Measurements from ENCODE around the gene CEACAM19.
A peak's percentile ranks its signal among the peaks of the same experiment; 100 is the strongest.

Gene CEACAM19

DNA sequence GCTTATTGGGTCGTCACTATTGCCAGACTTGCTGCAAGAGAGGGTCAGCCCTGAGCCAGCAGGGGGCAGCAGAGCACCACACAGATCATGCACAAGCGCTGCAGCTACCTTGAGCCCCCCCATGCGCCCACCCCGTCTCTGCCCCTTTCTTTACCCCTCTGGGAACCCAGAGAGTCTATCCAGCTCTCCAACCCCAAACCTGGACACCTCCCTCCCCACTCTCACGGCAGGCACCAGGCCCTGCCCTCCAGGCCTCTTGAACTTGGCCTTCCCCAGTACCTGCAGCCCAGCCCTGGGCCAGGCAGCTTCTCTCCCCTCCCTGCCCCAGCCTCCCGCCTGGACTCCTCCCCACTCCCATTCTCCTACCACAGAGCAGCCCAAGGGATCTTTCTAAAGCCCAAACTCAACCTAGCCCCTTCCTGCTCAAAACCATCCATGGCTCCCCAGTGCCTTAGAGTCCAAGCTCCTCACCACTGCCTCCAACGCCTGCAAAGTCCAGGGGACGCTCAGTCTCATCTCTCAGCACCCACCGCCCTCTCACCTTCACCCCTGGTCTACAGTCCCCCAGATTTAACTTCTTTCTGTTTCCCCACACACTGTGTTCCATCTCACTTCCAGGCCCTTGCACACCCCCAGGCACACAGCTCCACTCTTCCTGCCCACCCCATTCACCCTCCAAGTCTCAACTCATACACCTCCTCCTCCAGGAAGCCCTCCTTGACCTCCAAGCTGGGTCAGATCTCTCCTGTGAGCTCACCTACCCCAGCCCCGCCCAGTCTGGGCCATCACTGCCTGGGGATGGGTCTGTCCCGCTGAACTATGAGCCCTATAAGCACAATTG lies 18.2 kb downstream of the CEACAM19 start:
- peaks cover 73% of the 10 kb centered on the region for H3K4me1 Mint-ChIP-seq (ENCODE audit: low read depth)
- peaks cover 6% of the 10 kb centered on the region for H3K27me3 Mint-ChIP-seq
- no peak overlapping the region for H3K4me3 Mint-ChIP-seq
- intact Hi-C loops (cut with micrococcal nuclease), result loop anchor here (1.0 to 2.0 kb wide), 3 partner anchors 33 to 155 kb away; no protein-coding TSS in a partner anchor
- peak overlapping the region; percentile 67 for H3K27ac Mint-ChIP-seq
- H3K36me3 Mint-ChIP-seq (ENCODE audit: low read depth), result no peaks in the 10 kb centered on the region
- no peaks in the 10 kb centered on the region for H3K9me3 Mint-ChIP-seq

DNA sequence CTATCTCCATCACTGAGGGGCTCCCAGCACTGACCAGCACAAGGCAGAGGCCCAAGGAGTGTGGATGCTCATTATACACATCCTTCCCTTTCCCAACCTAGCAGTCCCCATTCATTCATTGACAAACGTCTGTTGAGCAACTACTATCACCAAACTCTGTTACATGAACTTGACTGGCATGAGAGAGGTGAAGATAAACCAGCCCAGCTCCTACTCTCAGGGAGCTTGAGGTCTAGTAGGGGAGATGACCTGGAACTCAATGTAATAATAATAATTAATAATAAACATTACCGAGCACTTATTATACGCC lies 18.8 kb downstream of the CEACAM19 start:
- peaks cover 6% of the 10 kb centered on the region for H3K27me3 Mint-ChIP-seq
- intact Hi-C loops (cut with micrococcal nuclease), result no loop called here
- H3K9me3 Mint-ChIP-seq, result no peaks in the 10 kb centered on the region
- peak overlapping the region; percentile 67 for H3K27ac Mint-ChIP-seq
- no peak overlapping the region for H3K4me3 Mint-ChIP-seq
- no peaks in the 10 kb centered on the region for H3K36me3 Mint-ChIP-seq (ENCODE audit: low read depth)
- peaks cover 67% of the 10 kb centered on the region for H3K4me1 Mint-ChIP-seq (ENCODE audit: low read depth)

DNA sequence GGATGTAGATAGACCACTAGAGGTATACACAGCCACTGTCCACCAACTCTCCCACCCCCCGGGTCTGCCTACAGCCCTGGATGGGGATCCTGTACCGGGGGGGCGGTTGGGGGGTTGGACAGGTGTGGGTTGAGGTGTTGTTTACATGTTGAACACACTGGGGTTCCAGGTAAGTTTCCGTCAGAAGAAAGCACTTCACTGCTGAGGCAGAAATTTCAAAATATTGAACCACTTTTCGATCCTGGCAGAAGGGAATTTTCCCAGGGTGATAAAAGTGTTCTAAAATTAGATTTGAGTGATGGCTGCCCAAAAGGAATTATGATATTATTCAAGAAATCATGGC lies 21.1 kb downstream of the CEACAM19 start:
- H3K9me3 Mint-ChIP-seq, result no peaks in the 10 kb centered on the region
- intact Hi-C loops (cut with micrococcal nuclease), result no loop called here
- peak overlapping the region; percentile 50 for H3K27ac Mint-ChIP-seq
- no peaks in the 10 kb centered on the region for H3K36me3 Mint-ChIP-seq (ENCODE audit: low read depth)
- peak overlapping the region; percentile 10 for H3K4me3 Mint-ChIP-seq
- H3K4me1 Mint-ChIP-seq (ENCODE audit: low read depth), result peaks cover 71% of the 10 kb centered on the region
- H3K27me3 Mint-ChIP-seq, result peaks cover 18% of the 10 kb centered on the region

DNA sequence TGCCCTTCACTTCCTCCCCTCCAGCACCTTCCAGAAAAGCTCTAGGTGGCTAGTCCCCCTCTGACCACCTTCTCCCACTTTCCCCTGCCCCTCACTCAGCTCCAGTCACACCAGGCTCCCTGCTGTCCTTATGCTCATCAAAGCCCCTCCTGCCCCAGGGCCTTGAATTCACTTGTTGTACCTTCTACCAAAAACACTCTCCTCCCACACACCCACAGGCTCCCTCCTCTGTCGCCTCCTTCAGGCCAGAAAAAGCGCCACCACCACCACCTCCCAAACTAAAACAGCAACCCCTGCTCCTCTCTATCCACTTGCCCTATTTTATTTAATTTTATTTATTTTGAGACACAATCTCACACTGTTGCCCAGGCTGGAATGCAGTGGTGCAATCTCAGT lies 22.9 kb downstream of the CEACAM19 start:
- Mint-ChIP-seq H3K36me3 (ENCODE audit: low read depth) (no peaks in the 10 kb centered on the region), H3K27me3 (peaks cover 29% of the 10 kb centered on the region), H3K9me3 (no peaks in the 10 kb centered on the region), H3K4me3 (no peak overlapping the region), H3K27ac (peak overlapping the region; percentile 79), H3K4me1 (ENCODE audit: low read depth) (peaks cover 66% of the 10 kb centered on the region)
- intact Hi-C loops (cut with micrococcal nuclease), result no loop called here

DNA sequence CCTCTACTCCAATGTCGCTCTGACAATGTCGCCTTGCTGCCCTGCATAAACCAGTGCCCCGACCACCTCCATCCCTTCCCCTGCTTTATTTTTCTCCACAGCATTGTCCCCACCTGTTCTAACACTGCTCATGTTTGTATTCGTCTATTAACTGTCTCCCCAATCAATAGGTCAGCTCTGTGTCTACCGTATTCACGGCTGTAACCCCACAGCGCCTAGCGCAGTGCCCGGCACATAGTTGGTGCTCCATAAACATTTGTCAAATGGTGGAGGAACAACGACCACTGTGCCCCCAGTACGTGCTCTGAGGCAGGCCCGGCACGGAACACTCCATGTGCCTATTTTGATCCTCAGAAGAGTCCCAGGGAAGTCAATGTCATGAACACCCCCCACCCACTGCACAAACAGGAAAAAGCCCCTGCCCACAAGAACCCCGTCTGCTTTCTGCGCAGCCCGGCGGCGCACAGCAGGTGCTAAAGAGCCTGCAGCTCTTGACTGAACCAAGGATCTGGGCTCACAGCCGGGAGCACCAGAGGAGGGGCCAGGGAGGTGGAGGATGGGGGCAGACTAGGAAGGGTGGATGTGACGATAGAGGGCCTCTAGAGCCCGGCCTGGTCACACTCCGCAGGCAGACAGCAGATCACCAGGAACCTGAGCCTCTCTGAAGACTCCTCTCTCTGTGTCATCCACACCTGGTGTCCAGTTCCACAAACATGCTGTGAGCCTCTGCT lies 25.8 kb downstream of the CEACAM19 start:
- no peak overlapping the region for H3K4me3 Mint-ChIP-seq
- H3K36me3 Mint-ChIP-seq (ENCODE audit: low read depth), result no peaks in the 10 kb centered on the region
- H3K4me1 Mint-ChIP-seq (ENCODE audit: low read depth), result peaks cover 48% of the 10 kb centered on the region
- H3K9me3 Mint-ChIP-seq, result no peaks in the 10 kb centered on the region
- peaks cover 33% of the 10 kb centered on the region for H3K27me3 Mint-ChIP-seq
- intact Hi-C loops (cut with micrococcal nuclease), result no loop called here
- peak overlapping the region; percentile 54 for H3K27ac Mint-ChIP-seq

DNA sequence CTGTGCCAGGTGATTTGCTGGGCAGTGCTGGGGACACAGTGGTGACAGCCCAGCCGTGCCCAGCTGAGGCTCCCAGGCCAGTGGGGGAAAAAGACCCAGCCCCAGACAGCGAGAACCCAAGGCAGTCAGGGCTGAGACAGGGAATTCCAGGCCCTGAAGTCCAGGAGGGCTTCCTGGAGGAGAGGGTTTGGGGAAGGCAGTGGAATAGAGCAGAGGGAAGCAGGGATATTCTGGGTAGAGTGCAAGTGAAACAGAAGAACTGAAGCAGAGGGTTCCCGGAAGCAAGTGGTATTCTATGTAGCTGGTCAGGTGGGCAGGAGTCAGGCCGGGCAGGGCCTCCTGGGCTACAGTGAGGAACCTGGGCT lies 26.4 kb downstream of the CEACAM19 start:
- H3K4me3 Mint-ChIP-seq, result no peak overlapping the region
- H3K27ac Mint-ChIP-seq, result peak overlapping the region; percentile 54

DNA sequence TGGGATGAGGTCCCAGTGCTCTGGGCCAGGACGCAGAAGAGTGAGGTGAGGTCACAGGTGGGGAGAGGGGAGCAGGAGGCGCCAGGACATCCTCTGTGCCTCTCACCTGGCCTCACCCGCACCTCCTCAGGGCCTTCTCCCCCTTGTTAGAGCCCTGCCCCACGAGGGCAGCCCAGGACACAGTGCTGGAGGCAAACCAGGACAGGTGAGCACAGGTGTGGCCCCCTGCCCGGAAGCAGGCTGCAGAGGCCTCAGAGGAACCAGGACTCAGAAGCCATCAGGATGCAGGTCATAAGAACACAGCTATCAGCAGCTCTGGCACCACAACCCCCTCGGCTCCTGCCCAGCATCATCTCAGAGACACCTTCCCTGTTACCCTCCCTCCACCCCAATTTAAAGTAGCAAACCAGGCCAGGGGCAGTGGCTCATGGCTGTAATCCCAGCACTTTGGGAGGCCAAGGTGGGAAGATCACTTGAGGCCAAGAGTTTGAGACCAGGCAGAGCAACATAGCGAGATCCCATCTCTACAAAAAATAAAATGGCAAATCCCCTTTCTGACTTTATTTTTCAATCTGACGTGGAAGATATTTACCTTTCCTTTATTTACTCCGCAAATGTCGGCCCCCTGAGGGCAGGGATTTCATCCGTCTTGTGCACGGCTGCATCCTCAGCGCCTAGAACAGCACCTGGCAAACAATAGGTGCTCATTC lies 27.4 kb downstream of the CEACAM19 start, which contains the start of gene CEACAM16:
CEACAM16 (plus strand) TSS at position 660 of the 710 bp plus-strand sequence. CDS start 2,306 bp downstream, outside the sequence.
- H3K27me3 Mint-ChIP-seq, result peaks cover 36% of the 10 kb centered on the region
- H3K9me3 Mint-ChIP-seq, result no peaks in the 10 kb centered on the region
- no peaks in the 10 kb centered on the region for H3K36me3 Mint-ChIP-seq (ENCODE audit: low read depth)
- intact Hi-C loops (cut with micrococcal nuclease), result no loop called here
- H3K4me3 Mint-ChIP-seq, result no peak within 1 kb of the TSS
- H3K4me1 Mint-ChIP-seq (ENCODE audit: low read depth), result peaks cover 39% of the 10 kb centered on the region
- H3K27ac Mint-ChIP-seq, result peak within 1 kb of the TSS; percentile 54

More for the DNA sequence above, 26.4 kb downstream of the CEACAM19 start:
- Mint-ChIP-seq H3K27me3 (peaks cover 34% of the 10 kb centered on the region), H3K36me3 (ENCODE audit: low read depth) (no peaks in the 10 kb centered on the region), H3K4me1 (ENCODE audit: low read depth) (peaks cover 43% of the 10 kb centered on the region), H3K9me3 (no peaks in the 10 kb centered on the region)
- intact Hi-C loops (cut with micrococcal nuclease), result no loop called here

DNA sequence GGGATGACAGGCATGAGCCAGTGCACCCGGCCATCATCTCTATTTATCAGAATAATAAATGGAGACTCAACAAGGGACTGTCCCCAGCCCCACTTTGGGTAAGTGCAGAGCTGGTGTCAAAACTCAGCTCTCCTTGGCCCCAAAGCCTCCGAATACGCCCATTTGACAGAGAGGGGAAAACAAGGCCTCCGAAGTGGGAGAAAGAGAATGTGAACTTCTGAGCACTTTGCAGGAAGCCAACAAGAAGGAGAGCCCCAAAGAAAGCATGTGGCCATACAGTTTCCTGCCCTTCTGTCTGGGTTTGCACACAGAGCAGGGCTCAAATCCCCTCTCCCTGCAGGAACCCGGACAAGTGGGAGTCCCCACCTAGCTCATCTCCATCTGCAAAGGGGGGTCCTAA lies 29.3 kb downstream of the CEACAM19 start:
- intact Hi-C loops (cut with micrococcal nuclease), result no loop called here
- no peaks in the 10 kb centered on the region for H3K36me3 Mint-ChIP-seq (ENCODE audit: low read depth)
- H3K4me1 Mint-ChIP-seq (ENCODE audit: low read depth), result peaks cover 28% of the 10 kb centered on the region
- no peaks in the 10 kb centered on the region for H3K9me3 Mint-ChIP-seq
- no peak overlapping the region for H3K27ac Mint-ChIP-seq
- H3K27me3 Mint-ChIP-seq, result peaks cover 33% of the 10 kb centered on the region
- no peak overlapping the region for H3K4me3 Mint-ChIP-seq

DNA sequence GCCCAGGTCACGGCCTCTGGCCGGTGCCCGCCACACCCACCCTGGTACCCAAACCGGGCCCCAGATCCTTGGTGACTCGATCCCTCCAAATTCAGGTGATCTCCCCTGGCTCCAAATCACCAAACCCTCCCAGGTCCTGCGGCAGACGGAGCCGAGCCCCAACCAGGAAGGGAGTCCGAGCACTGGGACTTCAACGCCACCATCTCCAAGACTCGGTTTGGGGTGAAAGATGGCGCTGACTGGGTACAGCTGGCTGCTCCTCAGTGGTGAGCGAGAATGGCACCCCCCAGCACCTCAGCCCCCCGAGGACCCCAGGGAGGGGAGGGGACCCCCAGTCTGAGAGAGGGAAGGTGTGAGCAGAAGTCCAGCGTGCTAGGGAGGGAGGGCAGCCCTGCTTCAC lies 29.9 kb downstream of the CEACAM19 start:
- Mint-ChIP-seq H3K4me3 (no peak overlapping the region), H3K27ac (no peak overlapping the region), H3K4me1 (ENCODE audit: low read depth) (peaks cover 21% of the 10 kb centered on the region), H3K27me3 (peaks cover 29% of the 10 kb centered on the region), H3K36me3 (ENCODE audit: low read depth) (no peaks in the 10 kb centered on the region), H3K9me3 (no peaks in the 10 kb centered on the region)
- intact Hi-C loops (cut with micrococcal nuclease), result no loop called here

DNA sequence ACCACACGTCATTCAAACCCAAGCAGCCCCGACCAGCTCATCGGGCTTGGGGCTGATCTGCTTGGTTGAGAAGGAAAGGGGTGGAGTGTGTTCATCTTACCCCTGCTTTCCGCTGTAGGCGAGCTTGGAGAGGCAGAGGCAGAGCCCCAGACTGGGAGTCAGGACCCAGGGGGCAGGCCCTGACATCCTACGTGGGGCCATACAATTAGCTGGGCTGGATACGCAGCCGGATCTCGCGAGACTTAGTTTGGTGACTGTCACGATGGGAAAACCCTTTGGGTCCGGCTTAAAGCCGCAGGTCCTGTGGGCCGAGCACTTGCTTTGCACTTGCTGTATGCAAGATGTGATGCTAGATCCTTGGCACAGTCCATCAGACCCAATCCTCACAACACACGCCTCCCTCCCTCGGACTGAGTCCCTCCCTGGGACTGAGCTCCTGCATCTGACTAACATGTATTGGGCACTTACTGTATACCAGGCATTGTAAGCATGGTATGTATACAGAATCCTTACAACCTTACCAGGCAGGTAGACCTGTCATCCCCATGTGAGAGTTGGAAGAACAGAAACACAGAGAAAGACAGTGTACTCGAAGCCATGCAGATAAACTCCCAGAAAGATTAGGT lies 31.4 kb downstream of the CEACAM19 start:
- Mint-ChIP-seq H3K4me1 (ENCODE audit: low read depth) (peaks cover 7% of the 10 kb centered on the region), H3K9me3 (no peaks in the 10 kb centered on the region), H3K4me3 (no peak overlapping the region), H3K27me3 (peaks cover 19% of the 10 kb centered on the region), H3K36me3 (ENCODE audit: low read depth) (no peaks in the 10 kb centered on the region), H3K27ac (no peak overlapping the region)
- intact Hi-C loops (cut with micrococcal nuclease), result no loop called here

DNA sequence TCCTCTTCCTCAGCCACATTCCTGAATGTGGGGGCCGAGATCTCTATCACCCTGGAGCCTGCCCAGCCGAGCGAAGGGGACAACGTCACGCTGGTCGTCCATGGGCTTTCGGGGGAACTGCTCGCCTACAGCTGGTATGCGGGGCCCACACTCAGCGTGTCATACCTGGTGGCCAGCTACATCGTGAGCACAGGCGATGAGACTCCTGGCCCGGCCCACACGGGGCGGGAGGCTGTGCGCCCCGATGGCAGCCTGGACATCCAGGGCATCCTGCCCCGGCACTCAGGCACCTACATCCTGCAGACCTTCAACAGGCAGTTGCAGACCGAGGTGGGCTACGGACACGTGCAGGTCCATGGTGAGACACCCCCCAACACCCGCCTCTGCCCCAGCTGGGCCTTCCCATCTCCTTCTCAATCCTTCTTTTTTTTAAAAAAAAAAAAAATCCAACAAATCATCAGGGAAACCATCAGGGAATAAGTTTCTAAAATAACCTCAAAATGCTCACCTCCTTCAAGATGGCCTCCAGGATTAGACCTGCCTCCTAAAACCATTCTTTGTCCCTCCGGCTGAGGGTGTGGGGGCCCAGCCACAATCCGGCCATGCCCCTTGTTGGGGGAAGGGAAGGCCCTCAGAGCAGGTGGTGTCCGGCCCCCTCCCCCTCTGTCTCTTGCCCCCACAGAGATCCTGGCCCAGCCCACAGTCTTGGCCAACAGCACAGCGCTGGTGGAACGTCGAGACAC lies 32.2 kb downstream of the CEACAM19 start:
- H3K27me3 Mint-ChIP-seq, result peaks cover 12% of the 10 kb centered on the region
- intact Hi-C loops (cut with micrococcal nuclease), result no loop called here
- no peaks in the 10 kb centered on the region for H3K4me1 Mint-ChIP-seq (ENCODE audit: low read depth)
- no peaks in the 10 kb centered on the region for H3K36me3 Mint-ChIP-seq (ENCODE audit: low read depth)
- H3K27ac Mint-ChIP-seq, result no peak overlapping the region
- H3K9me3 Mint-ChIP-seq, result no peaks in the 10 kb centered on the region
- no peak overlapping the region for H3K4me3 Mint-ChIP-seq

DNA sequence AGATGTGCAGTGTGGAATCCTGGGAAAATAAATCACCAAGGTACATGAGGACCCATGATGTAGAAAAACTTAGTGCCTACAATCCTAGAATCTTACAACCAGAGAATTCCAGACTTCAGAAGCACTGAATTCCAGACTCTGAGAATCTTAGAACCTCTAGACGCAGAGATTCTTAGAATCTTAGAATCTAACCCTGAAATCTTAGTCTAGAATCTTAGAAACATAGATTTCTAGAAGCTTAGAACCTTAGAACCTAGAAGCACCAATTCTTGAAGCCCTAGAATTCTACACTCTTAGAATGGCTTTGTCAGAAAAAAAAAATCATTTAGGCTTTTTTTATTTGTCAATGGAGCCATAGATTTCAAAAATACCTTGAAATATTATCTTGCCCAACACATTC lies 33.7 kb downstream of the CEACAM19 start:
- no peak overlapping the region for H3K27ac Mint-ChIP-seq
- no peaks in the 10 kb centered on the region for H3K36me3 Mint-ChIP-seq (ENCODE audit: low read depth)
- no peak overlapping the region for H3K4me3 Mint-ChIP-seq
- intact Hi-C loops (cut with micrococcal nuclease), result no loop called here
- peaks cover 13% of the 10 kb centered on the region for H3K27me3 Mint-ChIP-seq
- H3K4me1 Mint-ChIP-seq (ENCODE audit: low read depth), result no peaks in the 10 kb centered on the region
- no peaks in the 10 kb centered on the region for H3K9me3 Mint-ChIP-seq

DNA sequence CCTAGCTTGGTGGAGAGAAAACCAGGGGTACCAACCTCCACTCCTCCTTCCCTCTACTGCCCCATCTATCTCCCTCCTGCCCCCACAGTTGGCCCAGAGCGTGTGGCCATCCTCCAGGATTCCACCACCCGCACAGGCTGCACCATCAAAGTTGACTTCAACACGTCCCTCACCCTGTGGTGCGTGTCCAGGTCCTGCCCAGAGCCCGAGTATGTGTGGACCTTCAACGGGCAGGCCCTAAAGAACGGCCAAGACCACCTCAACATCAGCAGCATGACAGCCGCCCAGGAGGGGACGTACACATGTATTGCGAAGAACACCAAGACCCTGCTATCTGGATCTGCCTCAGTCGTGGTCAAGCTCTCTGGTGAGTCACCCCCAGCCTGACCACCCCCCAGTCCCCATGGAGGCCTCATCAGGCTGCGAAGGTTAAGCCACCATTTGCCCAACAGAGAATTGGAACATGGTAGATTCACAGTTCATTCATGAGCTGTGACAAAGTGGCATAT lies 34.3 kb downstream of the CEACAM19 start:
- no peaks in the 10 kb centered on the region for H3K4me1 Mint-ChIP-seq (ENCODE audit: low read depth)
- no peak overlapping the region for H3K27ac Mint-ChIP-seq
- intact Hi-C loops (cut with micrococcal nuclease), result no loop called here
- H3K4me3 Mint-ChIP-seq, result no peak overlapping the region
- no peaks in the 10 kb centered on the region for H3K9me3 Mint-ChIP-seq
- H3K27me3 Mint-ChIP-seq, result peaks cover 19% of the 10 kb centered on the region
- no peaks in the 10 kb centered on the region for H3K36me3 Mint-ChIP-seq (ENCODE audit: low read depth)

All from dendritic cell treated with granulocyte-macrophage colony-stimulating factor and Interleukin-4, amounts not matched to agents 40 ng/mL and 50 ng/mL, for 4 days (primary cell).